Upper lobe of right lung (tissue), 1 donor: Measurements from ENCODE around the gene TOGARAM2. TPM values are rescaled to one million over a fixed set of nuclear protein-coding genes. Genes with fewer than 3 reads are reported as not detected.

Experiments used
- ATAC-seq: fragments of 200-7000 bp; cut with Tn5 transposase; one replicate; pipeline ENCODE4 v1.9.1; 2020; ENCODE audit warnings: mild to moderate bottlenecking, moderate library complexity
- DNase-seq: peaks from one replicate; pipeline ENCODE4 v3.0.0-alpha.2; 2020
- H3K27ac ChIP-seq: fragments of 200-600 bp; one replicate; pipeline ENCODE4 v1.8.0; 2022
- H3K27me3 ChIP-seq: fragments of 200-600 bp; one replicate; pipeline ENCODE4 v1.8.0; 2022; ENCODE audit warnings: mild to moderate bottlenecking
- H3K36me3 ChIP-seq: fragments of 200-600 bp; one replicate; pipeline ENCODE4 v1.8.0; 2022
- H3K4me1 ChIP-seq: fragments of 200-600 bp; one replicate; pipeline ENCODE4 v1.8.0; 2022
- H3K4me3 ChIP-seq: fragments of 200-600 bp; one replicate; pipeline ENCODE4 v1.8.0; 2022; ENCODE audit warnings: mild to moderate bottlenecking
- H3K9me3 ChIP-seq: fragments of 200-600 bp; one replicate; pipeline ENCODE4 v1.8.0; 2022
- intact Hi-C: fragments of 100-400 bp; cut with DNase I; formaldehyde crosslinking; loops from one replicate; pipeline ENCODE4 v1.11.0; 2022
- total RNA-seq: library from RNA; stranded (reverse); fragmentation: NEBNext Ultra II Directional; extraction: Animal tissue kit (Norgen Biotek cat#: 25700); gene quantifications from one replicate; pipeline ENCODE4 v1.2.1, GENCODE V29; 2021
- TF ChIP-seq, protein P1 (sequence below): fragments of 200-600 bp; IDR thresholded peaks from one replicate; pipeline ENCODE4 v1.8.0; 2022; ENCODE audit warnings: antibody characterized with exemption
- donor health status: DM: no; HTN: yes; CAD: no; lungs with severe emphysema.

Gene TOGARAM2
- total RNA-seq, 1 donor from 2014 or later, result 0.72 TPM

DNA sequence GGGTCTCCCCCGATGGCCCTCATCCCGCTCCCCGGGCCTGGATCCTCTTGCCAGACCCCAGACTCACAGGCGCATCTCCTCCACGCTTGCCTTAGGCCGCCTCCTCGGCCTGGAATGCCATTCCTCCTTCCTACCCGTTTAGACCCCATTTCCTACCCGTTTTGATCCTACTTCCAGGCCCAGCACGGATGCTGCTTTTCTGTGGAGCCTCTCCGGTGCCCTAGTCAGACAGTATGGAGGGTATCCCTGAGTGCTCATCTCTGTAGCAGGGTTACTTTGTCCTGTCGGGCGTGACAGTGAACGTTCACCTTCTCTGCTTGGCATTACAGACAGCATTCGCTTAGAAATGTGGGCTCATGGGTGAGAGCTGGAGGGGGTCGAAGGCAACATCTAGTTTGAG lies 9.3 kb downstream of the TOGARAM2 start:
- H3K4me1 ChIP-seq, result no peaks in the 10 kb centered on the region
- no peak overlapping the region for H3K27ac ChIP-seq
- H3K4me3 ChIP-seq, result no peak overlapping the region
- no peak for ATAC-seq
- H3K27me3 ChIP-seq, result no peaks in the 10 kb centered on the region
- no peak for DNase-seq
- no peaks in the 10 kb centered on the region for H3K9me3 ChIP-seq
- intact Hi-C loops, result no loop called here
- TF ChIP-seq, protein P1, sequence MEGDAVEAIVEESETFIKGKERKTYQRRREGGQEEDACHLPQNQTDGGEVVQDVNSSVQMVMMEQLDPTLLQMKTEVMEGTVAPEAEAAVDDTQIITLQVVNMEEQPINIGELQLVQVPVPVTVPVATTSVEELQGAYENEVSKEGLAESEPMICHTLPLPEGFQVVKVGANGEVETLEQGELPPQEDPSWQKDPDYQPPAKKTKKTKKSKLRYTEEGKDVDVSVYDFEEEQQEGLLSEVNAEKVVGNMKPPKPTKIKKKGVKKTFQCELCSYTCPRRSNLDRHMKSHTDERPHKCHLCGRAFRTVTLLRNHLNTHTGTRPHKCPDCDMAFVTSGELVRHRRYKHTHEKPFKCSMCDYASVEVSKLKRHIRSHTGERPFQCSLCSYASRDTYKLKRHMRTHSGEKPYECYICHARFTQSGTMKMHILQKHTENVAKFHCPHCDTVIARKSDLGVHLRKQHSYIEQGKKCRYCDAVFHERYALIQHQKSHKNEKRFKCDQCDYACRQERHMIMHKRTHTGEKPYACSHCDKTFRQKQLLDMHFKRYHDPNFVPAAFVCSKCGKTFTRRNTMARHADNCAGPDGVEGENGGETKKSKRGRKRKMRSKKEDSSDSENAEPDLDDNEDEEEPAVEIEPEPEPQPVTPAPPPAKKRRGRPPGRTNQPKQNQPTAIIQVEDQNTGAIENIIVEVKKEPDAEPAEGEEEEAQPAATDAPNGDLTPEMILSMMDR, result no peak
- no peaks in the 10 kb centered on the region for H3K36me3 ChIP-seq

DNA sequence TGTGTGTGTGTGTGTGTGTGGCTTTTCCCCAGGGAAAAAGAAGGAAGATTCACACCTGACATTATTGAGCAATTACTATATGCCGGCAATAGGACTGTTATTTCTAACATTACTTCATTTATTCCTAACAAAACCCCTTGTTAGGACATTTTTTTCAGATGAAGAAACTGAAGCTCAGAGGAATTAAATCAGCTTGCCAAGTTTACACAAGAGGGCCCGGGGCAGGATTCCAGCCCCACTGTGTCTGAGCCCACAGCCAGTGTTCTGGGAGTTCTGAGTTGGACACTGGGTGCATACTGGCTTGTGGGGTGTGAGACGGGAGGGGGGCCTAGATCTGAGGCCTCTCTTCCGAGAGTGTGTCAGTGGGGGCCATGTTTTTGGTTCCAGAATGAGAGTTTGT lies 9.9 kb downstream of the TOGARAM2 start:
- H3K27ac ChIP-seq, result no peak overlapping the region
- TF ChIP-seq, protein P1, result no peak
- no peaks in the 10 kb centered on the region for H3K9me3 ChIP-seq
- no peaks in the 10 kb centered on the region for H3K27me3 ChIP-seq
- DNase-seq (no peak), ATAC-seq (peak; percentile 6)
- no peaks in the 10 kb centered on the region for H3K4me1 ChIP-seq
- intact Hi-C loops, result no loop called here
- no peaks in the 10 kb centered on the region for H3K36me3 ChIP-seq
- no peak overlapping the region for H3K4me3 ChIP-seq

DNA sequence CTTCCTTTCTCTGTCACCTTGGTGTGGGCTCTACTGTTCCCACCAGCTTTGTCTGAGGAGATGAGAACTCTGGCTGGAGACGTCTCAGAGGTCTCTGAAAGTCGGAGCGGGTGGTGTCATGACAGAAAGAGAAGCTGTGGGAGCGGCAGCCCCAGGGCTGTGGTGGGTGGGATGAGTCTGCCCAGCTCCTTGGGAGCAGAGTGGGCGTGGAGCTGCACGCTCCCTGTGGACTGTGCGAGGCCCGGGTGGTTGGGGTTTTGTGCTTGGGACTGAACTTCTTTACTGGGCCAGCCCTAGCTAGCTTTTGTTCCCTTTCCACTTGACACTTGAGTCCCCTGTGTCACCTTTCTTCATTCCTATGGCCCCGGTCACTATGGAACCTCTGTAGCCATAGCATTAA lies 10.4 kb downstream of the TOGARAM2 start:
- no peak overlapping the region for H3K27ac ChIP-seq
- H3K36me3 ChIP-seq, result no peaks in the 10 kb centered on the region
- intact Hi-C loops, result no loop called here
- H3K27me3 ChIP-seq, result no peaks in the 10 kb centered on the region
- H3K4me1 ChIP-seq, result no peaks in the 10 kb centered on the region
- DNase-seq (no peak), ATAC-seq (no peak)
- no peak overlapping the region for H3K4me3 ChIP-seq
- TF ChIP-seq, protein P1, result no peak
- no peaks in the 10 kb centered on the region for H3K9me3 ChIP-seq

DNA sequence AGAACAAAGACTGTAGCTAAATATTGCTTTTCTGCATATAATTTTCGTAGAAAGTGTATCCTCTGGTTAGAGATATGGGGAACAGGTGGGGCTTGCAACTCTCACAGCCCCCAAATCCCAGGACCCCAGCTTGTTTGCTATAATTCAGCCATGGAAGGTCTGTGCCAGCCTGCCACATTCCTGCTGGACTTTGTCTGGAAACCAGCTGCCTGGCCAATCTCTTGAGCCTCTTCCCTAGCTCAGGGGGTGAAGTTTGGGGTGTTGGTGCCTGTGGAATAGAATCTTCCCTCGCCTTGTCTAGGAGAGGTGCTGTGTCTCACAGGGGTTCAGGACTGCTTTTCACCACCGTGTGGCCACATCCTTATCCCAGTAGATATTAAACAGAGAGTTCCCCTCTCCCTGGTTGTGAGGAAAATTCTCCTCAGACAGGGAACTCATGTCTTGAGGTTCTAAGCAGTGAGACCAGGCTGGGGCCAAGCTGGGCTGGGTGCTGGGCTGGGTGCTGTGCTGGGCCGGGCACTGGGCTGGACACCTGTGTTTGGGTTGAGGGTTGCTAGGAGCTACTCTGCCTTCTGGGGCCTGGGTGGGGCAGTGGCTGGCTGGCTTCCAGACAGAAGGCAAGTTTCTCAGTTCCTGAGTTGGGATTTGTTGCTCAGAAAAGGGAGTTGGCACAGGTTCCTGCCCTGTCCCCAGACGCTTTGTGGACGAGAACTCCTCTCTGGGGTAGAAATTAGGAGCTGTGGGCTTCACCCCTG lies 12.3 kb downstream of the TOGARAM2 start:
- DNase-seq (no peak), ATAC-seq (peak; percentile 68)
- intact Hi-C loops, result no loop called here

DNA sequence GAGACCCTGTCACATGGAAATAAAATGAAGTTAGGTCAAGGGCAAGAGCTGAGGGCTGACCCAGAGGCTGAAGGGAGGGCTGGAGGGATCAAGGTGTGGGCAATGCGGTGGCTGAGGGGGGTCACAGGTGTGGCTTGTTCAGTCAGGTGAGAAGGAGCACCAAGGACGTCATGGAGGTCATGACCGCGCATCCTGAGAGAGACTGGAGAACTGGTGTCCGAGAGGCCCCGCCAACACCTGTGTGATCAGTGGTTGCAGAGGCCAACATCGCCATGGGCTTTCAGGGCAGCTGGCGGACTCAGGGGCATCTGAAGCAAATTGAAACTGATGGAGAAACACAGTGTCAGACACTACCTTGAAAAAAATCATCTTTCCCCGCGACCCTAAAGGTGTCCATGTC lies 13.0 kb downstream of the TOGARAM2 start:
- H3K36me3 ChIP-seq, result no peaks in the 10 kb centered on the region
- H3K27me3 ChIP-seq, result no peaks in the 10 kb centered on the region
- DNase-seq (no peak), ATAC-seq (no peak)
- no peaks in the 10 kb centered on the region for H3K4me1 ChIP-seq
- intact Hi-C loops, result no loop called here
- H3K9me3 ChIP-seq, result no peaks in the 10 kb centered on the region
- H3K4me3 ChIP-seq, result no peak overlapping the region
- no peak overlapping the region for H3K27ac ChIP-seq
- TF ChIP-seq, protein P1, result no peak

More for the DNA sequence above, 12.3 kb downstream of the TOGARAM2 start:
- Histone ChIP-seq H3K4me3 (no peak overlapping the region), H3K27ac (no peak overlapping the region), H3K27me3 (no peaks in the 10 kb centered on the region), H3K36me3 (no peaks in the 10 kb centered on the region), H3K4me1 (no peaks in the 10 kb centered on the region), H3K9me3 (no peaks in the 10 kb centered on the region)
- TF ChIP-seq, protein P1, result no peak
